ENCODE results near the gene LAG3.
A peak's percentile ranks its signal among the peaks of the same experiment; 100 is the strongest.

Gene LAG3

GRCh38 chr12:6824085-6824775, 51.9 kb downstream of the LAG3 start:
- DNase-seq = no peak

DNA sequence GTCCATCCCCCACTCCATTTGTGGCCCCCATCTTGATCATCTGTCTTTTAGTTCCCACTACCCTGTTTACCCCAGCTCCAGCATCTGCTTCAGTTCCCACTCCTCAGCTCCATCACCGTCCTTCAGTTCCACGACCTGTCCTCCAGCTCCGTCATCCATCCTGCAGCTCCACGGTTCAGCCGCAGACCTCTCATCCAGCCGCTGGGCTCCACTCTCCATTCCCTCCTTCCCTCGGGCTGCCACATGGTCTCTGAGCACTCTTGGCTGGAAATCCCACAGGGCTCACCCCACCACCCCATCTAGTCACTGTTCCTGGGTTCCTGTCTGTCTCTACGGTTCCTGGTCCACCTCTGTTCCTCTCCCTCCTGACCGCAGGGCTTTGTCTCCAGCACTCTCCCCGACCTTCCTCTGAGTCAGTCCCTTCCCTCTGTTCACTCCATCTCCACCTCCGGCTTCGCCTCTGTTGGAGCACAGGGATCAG, 52.6 kb downstream of the LAG3 start:
- no peak for DNase-seq

DNA sequence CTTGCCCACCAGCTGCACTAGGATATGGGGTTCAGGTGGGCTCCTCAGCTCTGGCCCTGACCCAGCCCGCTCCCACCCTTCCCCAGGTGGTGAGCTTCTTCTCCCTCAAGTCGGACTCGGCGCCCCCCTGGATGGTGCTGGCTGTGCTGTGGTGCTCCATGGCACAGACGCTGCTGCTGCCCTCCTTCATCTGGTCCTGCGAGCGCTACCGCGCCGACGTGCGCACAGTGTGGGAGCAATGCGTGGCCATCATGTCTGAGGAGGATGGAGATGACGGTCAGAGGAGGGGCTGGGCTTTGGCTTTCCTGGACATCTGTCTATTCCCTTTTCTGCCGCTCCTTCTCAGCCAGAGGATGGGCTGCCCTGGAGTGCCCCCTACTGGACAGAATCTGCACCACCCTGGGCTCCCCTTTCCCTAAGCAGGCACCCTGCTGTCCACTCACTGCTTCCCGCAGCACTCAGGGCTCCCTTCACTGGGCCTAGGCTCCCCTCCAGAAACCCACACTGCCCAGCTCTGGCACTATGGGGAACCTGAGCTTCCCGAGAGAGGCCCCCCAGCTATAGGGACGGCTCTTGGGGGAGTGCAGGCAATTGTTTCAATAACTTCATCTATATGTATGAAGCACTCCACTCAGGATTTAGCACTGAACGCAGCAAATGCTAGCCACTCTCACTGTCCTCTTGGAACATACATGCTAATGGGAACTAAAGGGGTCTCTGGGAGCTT, 53.2 kb downstream of the LAG3 start:
- peak; percentile 64 for DNase-seq

DNA sequence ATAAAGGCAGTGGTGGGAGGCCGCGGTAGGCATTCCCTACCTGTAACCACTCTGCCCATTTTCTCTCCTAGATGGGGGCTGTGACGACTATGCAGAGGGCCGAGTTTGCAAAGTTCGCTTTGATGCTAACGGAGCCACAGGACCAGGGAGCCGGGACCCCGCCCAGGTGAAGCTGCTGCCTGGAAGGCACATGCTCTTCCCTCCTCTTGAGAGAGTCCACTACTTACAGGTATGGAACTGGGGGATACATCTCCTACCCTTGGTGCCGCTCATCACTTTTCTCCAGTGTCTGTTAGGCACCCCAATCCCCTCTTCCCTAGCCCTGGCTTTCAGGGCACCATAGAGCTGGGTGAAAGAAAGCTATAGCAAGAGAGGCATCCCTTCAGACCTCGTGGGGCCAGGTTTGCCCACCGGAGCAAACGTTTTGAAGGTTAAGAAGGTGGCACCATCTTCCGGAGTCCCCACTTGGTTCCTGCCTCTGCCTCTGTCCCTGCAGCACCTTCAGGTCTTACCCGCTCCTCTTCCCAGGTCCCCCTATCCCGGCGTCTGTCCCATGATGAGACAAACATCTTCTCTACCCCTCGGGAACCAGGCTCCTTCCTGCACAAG, 53.9 kb downstream of the LAG3 start:
- DNase-seq = no peak

DNA sequence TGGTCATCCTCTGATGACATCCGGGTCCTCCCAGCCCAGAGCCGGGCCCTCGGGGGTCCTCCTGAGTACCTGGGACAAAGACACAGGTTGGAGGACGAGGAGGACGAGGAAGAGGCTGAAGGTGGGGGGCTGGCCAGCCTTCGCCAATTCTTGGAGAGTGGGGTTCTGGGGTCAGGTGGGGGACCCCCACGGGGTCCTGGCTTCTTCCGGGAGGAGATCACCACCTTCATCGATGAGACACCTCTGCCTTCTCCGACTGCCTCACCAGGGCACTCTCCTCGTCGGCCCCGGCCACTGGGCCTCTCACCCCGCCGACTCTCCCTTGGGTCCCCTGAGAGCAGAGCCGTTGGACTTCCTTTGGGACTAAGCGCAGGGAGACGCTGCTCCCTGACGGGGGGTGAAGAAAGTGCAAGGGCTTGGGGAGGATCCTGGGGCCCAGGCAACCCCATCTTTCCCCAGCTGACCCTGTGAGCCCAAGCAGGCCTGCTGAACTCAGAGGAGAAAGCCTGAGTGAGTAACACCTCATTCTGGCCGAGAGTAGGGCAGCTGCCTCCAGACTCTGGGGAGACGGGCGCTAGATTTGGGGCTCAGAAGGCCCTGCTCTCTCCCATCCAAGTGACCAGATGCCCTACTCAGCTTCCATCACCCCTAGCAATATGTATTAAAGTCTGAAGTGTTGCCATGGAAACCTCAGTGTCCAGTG, 54.6 kb downstream of the LAG3 start:
- no peak for DNase-seq

- DNase-seq = peak; percentile 81
Observed at GRCh38 chr12:6827437-6827911, 55.2 kb downstream of the LAG3 start.

Data from NCI-H1436 (cell line).